ENCODE results near the gene OR2AJ1.

Gene OR2AJ1

DNA sequence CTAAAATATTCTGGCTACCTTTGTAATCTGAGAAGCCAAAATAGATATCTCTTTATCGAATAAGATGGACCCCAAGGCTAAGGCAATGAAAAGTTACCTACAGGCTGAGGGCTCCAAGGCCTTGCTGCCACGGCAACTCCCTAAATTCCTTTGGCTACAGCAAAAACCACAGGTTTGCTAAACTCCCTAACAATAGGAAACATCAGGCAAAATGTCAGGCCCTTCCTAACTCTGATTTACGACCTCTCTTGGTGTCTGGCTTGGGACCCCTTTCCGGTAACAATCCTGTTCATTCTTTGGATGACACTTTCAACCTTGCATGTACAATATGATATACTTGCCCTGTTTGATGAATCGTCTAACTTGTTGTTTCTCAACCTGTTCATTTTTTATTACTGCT lies 15.9 kb upstream of the OR2AJ1 start:
- H3K79me2 ChIP-seq (ENCODE audit: insufficient read depth, low read length), result no peaks in the 10 kb centered on the region

DNA sequence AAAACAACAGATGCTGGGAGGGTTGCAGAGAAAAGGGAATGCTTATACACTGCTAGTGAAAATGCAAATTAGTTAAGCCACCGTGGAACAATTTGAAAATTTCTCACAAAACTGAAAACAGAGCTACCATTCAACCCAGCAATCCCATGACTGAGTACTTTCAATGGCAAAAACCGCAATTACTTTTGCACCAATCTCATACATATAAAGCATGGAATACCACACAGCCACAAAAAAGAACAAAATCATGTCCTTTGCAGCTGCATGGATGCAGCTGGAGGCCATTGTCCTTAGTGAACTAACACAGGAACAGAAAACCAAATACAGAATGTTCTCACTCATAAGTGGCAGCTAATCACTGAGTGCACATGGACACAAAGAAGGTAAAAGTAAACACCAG lies 10.9 kb upstream of the OR2AJ1 start:
- no peak overlapping the region for H3K9ac ChIP-seq (ENCODE audit: low read length)

More for the DNA sequence above, 15.9 kb upstream of the OR2AJ1 start:
- no peak overlapping the region for H3K4me2 ChIP-seq (ENCODE audit: low read length)
- no peak overlapping the region for H3K4me3 ChIP-seq (ENCODE audit: low read depth, low read length, poor library complexity, severe bottlenecking)
- H4K20me1 ChIP-seq (ENCODE audit: insufficient read depth, low read length), result no peaks in the 10 kb centered on the region
- no peaks in the 10 kb centered on the region for H3K9me2 ChIP-seq (ENCODE audit: low read depth, low read length)
- no peaks in the 10 kb centered on the region for H3F3A ChIP-seq (ENCODE audit: insufficient read depth, low read length)
- no peak for TF ChIP-seq CTCF (IDR thresholded peaks at IDR 0.05; ENCODE audit: low read length)
- TF ChIP-seq EZH2 (IDR thresholded peaks at IDR 0.05; ENCODE audit: borderline replicate concordance, low read length), result no peak
- H2AFZ ChIP-seq (ENCODE audit: low read length), result no peak overlapping the region
- H3K9ac ChIP-seq (ENCODE audit: low read length), result no peak overlapping the region
- H3K9me3 ChIP-seq (ENCODE audit: low read length), result no peaks in the 10 kb centered on the region
- H3K27me3 ChIP-seq (ENCODE audit: insufficient read depth, low read length), result no peaks in the 10 kb centered on the region
- H3K27ac ChIP-seq (ENCODE audit: low read depth, low read length, poor library complexity, severe bottlenecking), result no peak overlapping the region
- H3K36me3 ChIP-seq (ENCODE audit: insufficient read depth, low read length), result no peaks in the 10 kb centered on the region
- H3K4me1 ChIP-seq (ENCODE audit: insufficient read depth, low read length, severe bottlenecking), result no peaks in the 10 kb centered on the region

GRCh38 chr1:247914941-247915662 lies 9.6 kb upstream of the OR2AJ1 start:
- H2AFZ ChIP-seq (ENCODE audit: low read length), result no peak overlapping the region
- no peak overlapping the region for H3K27ac ChIP-seq (ENCODE audit: low read depth, low read length, poor library complexity, severe bottlenecking)
- H3K9me2 ChIP-seq (ENCODE audit: low read depth, low read length), result no peaks in the 10 kb centered on the region
- H3K79me2 ChIP-seq (ENCODE audit: insufficient read depth, low read length), result no peaks in the 10 kb centered on the region
- H3K9ac ChIP-seq (ENCODE audit: low read length), result no peak overlapping the region
- no peaks in the 10 kb centered on the region for H3F3A ChIP-seq (ENCODE audit: insufficient read depth, low read length)
- H3K27me3 ChIP-seq (ENCODE audit: insufficient read depth, low read length), result no peaks in the 10 kb centered on the region
- H3K36me3 ChIP-seq (ENCODE audit: insufficient read depth, low read length), result no peaks in the 10 kb centered on the region
- H3K4me3 ChIP-seq (ENCODE audit: low read depth, low read length, poor library complexity, severe bottlenecking), result no peak overlapping the region
- no peaks in the 10 kb centered on the region for H4K20me1 ChIP-seq (ENCODE audit: insufficient read depth, low read length)
- no peak overlapping the region for H3K4me2 ChIP-seq (ENCODE audit: low read length)
- TF ChIP-seq CTCF (IDR thresholded peaks at IDR 0.05; ENCODE audit: low read length) (no peak), EZH2 (IDR thresholded peaks at IDR 0.05; ENCODE audit: borderline replicate concordance, low read length) (no peak)
- H3K4me1 ChIP-seq (ENCODE audit: insufficient read depth, low read length, severe bottlenecking), result no peaks in the 10 kb centered on the region
- H3K9me3 ChIP-seq (ENCODE audit: low read length), result no peaks in the 10 kb centered on the region

More for the DNA sequence above, 10.9 kb upstream of the OR2AJ1 start:
- H3K79me2 ChIP-seq (ENCODE audit: insufficient read depth, low read length), result no peaks in the 10 kb centered on the region
- no peaks in the 10 kb centered on the region for H3K9me2 ChIP-seq (ENCODE audit: low read depth, low read length)
- no peak for TF ChIP-seq CTCF (IDR thresholded peaks at IDR 0.05; ENCODE audit: low read length)
- no peak for TF ChIP-seq EZH2 (IDR thresholded peaks at IDR 0.05; ENCODE audit: borderline replicate concordance, low read length)
- no peak overlapping the region for H3K27ac ChIP-seq (ENCODE audit: low read depth, low read length, poor library complexity, severe bottlenecking)
- H4K20me1 ChIP-seq (ENCODE audit: insufficient read depth, low read length), result no peaks in the 10 kb centered on the region
- no peaks in the 10 kb centered on the region for H3F3A ChIP-seq (ENCODE audit: insufficient read depth, low read length)
- H3K4me3 ChIP-seq (ENCODE audit: low read depth, low read length, poor library complexity, severe bottlenecking), result no peak overlapping the region
- H3K4me1 ChIP-seq (ENCODE audit: insufficient read depth, low read length, severe bottlenecking), result no peaks in the 10 kb centered on the region
- no peaks in the 10 kb centered on the region for H3K9me3 ChIP-seq (ENCODE audit: low read length)
- no peak overlapping the region for H2AFZ ChIP-seq (ENCODE audit: low read length)
- no peaks in the 10 kb centered on the region for H3K27me3 ChIP-seq (ENCODE audit: insufficient read depth, low read length)
- H3K4me2 ChIP-seq (ENCODE audit: low read length), result no peak overlapping the region
- H3K36me3 ChIP-seq (ENCODE audit: insufficient read depth, low read length), result no peaks in the 10 kb centered on the region

Measured in OCI-LY1 (cell line).